ENCODE results near the gene ZNF790.
A peak's percentile ranks its signal among the peaks of the same experiment; 100 is the strongest.
"Not testable (repeated sequence)": the region's sequence is repeated elsewhere in the genome, so short reads cannot be mapped to it uniquely, and the experiment has no call there.

ZNF790 gene

GRCh38 chr19:36837906-36838783, at the start of gene ZNF790:
Gene ZNF790, minus strand, starts transcription at chr19:36838387. Its CDS starts 12,768 bp downstream, at chr19:36825619.
- DNase-seq (ENCODE audit: low spot score), result peak; percentile 79

- no peak for DNase-seq (ENCODE audit: low spot score)
Observed at GRCh38 chr19:36876993-36877938, 39.1 kb upstream of the ZNF790 start.

DNA sequence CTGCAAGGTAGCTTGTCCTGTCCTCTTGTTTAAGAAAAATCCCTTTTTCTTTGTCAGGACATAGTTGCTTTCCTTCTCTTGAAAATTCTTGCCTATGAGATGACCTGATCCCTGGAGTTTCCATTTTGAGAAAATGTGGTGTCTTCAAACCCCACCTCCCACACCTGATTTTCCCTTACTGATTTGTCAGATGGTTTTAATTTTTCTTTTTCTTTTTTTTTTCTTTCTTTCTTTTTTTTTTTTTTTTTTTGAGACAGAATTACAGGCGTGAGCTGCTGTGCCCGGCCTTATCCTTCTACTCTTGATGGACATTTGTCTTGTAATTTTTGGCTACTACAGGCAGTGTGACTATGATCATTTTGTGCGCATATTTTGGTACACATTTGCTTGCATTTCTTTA, 13.7 kb upstream of the ZNF790 start:
- no peak for DNase-seq (ENCODE audit: low spot score)

DNA sequence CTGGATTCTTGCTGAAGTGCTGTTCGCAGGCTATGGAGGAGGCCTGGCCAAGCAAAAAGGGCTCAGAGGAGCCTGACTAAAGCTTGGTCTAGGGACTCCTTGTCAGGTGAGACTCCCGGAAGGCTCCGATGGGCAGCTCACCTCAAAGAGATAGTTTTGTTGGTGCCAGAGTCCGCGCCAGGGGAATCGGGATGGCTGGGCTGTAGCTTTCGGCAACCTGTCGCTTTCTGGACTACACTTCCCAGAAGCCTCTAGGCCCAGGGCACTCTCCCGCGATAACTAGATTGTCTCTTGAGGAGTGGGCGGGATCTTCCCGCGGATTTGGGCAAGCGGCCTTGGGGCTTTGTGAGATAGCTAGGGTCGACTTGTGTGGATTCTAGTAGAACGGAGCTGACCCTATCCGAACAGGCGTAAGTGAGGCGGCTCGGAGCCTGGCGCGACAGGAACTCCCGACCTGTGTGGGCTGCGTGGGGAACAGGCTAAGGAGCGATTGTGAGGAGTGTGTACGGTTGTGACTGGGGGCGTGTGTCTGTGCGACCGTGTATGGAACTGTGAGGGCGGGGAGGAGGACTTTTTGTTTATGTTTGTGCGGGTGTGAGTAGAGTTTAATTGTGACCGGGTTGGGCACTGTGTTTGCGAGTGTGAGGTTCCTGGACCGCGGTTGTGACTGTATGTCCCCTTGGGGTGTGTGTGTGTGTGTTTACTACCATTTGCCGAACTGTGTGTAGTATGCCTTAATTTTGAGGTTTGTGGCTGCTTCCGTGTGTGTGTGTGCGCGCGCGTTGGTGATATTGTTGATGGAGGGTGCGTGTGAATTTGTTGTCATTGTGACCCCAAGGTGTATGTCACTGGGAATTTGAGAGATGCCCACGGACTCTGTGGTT, 12.6 kb upstream of the ZNF790 start, which contains the start of gene ZNF345:
ZNF345 (plus strand) TSS at position 318 of the 884 bp plus-strand sequence. CDS start 25,955 bp downstream, outside the sequence.
- DNase-seq (ENCODE audit: low spot score), result peak; percentile 69

DNA sequence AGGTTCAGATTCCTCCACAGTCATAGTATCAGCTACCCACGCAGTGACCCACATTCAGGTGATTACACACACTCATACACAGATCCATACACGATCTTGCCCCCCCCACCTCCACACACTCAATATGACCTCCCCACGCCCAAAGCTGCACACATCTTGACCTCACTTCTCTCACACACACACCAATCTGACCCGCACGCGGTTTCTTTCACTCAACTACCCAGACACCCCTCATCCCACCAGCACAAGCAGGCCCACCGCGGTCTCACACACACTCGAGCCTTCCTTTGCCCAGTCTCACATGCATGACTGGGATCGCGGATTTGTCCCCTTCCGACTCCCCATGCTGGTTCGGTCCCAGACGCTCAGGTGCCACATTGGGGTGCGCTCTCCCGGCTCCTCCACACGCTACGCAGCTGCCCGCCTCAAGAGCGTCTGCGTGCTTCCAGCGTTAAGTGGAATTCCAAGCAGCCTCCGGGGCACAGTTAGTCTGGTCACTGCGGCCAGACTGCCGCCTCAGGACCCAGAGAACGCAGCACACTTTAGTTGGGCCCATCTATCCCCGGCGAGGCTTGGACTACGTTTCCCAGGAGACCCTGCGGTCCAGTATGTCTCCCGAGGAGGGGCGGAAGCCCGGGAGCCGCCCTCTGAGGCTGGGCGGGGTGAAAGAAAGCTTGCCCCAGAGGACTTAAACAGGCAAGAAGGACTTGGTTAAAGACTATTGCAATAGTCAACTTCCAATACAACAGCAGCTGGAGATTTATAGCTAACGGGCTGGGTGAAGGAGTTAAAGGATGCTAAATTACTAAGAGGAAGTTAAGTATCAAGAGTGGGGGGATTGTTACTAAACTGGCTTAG, 11.7 kb upstream of the ZNF790 start:
- peak; percentile 68 for DNase-seq (ENCODE audit: low spot score)

DNA sequence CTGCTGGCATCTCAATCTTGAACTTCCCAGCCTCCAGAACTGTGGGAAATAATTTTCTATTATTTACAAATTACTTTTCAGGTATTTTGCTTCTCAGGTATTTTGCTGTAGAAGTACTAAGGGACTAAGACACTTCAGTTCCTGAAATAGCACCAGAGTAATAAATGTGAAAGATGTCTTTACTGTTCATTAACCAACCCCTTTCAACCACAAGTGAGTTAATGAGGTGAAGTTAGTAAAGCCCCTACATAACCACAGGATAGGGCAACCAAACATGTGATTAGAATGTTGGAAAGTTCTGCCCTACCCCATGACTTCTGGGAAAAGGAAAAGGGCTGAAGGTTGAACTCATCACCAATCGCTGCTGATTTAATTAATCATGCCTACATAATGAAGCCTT, 9.8 kb upstream of the ZNF790 start:
- DNase-seq (ENCODE audit: low spot score), result no peak

DNA sequence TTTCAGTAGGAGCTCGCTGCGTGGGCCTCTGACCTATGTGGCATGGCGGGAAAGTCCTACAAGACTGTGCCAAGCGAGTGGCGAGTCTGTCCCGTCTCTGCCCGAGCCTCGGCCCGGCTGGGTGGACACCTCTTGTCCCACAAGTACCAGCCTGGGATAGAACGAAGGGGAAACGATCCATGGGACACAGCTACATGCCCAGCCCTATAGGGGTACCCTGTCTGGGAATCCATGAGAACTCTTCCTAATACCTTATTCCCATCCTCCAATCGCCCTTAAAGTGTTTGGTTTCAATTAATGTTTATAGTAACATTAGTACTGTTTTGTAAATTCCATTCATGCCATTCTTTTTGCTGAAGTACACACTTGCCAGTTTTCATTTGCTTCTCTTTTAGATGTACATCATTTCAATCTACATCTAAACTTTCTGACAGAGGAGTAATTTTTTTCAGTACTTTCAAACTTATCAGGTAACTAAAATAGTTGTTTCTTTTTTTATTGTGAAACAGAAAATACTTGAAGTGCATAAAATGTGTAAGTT, 667 bp upstream of the ZNF790 start:
- no peak for DNase-seq (ENCODE audit: low spot score)

DNA sequence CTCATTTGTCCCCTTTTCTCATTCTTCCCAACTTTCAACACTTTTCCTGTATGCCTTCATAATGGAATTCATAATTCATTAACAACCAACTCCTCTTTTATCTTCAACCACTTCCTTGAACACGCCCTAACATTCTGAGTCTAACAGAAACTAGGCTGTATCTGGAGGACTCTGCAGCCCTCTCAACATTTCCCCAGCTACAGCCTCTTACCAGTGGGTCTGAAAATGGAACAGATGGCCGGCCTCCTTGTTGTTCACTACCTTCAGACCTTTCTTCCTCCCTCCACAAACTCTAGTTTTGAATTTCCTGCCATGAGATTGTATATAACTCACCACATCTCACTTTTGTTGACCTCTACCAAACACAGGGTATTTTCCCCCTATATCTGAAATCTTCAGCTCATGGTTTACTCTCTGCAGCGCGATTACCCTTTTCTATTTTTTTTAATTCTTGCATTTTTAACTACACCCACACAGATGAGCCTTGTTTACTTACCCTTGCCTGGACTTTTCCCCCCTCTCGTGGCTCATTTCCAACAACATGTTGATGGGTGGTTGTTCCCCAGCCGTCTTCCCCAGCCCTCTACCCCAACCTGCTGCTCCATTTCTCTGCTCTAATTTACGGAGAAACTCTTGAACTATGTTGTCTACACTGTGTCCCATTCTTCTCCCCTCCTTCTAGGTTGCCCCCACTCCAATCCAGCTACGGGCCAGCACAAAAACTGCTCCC, 846 bp downstream of the ZNF790 start:
- DNase-seq (ENCODE audit: low spot score), result no peak

DNA sequence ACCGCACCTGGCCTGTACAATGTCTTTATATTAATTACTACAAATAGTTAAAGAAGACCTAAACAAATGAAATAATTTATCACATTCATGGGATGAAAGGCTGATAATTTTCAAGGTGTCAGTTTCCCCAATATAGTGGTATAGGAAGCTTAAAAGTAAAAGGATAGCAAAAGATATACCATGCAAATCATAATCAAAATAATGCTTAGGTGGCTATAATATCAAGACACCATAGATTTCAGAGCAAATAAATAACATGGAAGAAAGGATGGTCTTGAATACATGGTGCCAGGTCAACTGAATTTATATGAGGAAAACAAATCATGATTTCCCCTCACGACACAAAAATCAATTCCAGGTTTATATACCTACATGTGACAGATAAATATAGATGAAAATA, 4.8 kb downstream of the ZNF790 start:
- no peak for DNase-seq (ENCODE audit: low spot score)

GRCh38 chr19:36821758-36822157, 16.4 kb downstream of the ZNF790 start:
- no peak for DNase-seq (ENCODE audit: low spot score)

DNA sequence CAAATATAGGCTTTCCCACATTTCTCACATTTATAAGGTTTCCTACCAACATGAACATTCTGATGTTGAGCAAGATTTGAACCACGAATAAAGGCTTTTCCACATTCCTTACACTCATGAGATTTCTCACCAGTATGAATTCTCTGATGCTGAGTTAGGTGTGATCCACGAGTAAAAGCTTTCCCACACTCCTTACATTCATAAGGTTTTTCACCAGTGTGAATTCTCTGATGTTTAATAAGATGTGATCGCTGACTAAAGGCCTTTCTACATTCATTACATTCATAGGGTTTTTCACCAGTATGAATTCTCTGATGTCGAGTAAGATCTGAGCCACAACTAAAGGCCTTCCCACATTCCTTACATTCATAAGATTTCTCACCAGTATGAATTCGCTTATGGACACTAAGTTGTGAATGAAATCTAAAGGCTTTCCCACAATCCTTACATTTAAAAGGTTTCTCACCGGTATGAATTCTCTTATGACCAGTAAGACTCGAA, 19.0 kb downstream of the ZNF790 start:
- DNase-seq (ENCODE audit: low spot score), result no peak

GRCh38 chr19:36807029-36807428, 31.2 kb downstream of the ZNF790 start:
- DNase-seq (ENCODE audit: low spot score), result no peak

DNA sequence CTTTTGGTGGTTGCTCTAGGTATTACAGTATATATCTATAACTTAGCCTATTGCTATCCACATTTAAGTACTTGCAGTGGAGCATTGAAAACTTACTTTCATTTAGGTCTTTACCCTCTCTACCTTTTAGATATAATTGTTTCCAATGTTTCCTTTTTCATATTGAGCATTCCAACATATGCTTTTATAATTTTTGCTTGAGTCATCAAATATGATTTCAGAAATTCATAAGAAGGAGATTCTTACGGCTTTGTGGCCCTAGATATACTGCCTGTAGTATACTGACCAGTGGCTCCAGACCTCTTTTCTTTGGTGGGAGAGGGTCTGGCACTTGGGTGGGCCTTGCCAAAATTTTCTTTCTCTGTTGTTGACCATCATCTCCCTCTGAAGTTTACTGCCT, 32.8 kb downstream of the ZNF790 start:
- DNase-seq (ENCODE audit: low spot score), result no peak

DNA sequence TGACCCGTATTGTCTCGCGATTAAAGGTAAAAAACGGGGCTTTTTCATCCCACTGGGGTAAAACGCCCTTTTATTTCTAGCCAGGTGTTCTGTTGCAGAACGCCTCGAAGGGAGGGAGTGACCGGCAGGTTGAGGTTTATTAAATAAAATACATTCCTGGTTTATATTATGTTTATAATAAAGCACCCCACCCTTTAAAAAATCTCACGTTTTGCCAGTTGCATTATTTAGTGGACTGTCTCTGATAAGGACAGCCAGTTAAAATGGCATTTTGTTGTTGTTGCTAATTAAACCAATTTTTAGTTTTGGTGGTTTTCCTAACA, 40.4 kb downstream of the ZNF790 start:
- DNase-seq (ENCODE audit: low spot score), result no peak

DNA sequence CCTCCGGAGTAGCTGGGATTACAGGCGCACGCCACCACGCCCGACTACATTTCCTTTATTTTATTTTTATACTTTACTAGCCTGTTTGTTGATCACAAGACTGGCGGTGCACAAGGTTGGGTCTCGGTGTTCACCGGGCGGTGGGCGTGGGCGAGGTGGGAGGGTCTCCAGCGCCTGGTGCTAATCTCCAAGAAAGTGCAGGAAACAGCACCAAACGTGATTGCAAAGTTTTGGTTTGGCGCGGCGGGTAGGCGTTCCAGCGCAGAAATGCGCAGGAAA, 41.5 kb downstream of the ZNF790 start:
- no peak for DNase-seq (ENCODE audit: low spot score)

DNA sequence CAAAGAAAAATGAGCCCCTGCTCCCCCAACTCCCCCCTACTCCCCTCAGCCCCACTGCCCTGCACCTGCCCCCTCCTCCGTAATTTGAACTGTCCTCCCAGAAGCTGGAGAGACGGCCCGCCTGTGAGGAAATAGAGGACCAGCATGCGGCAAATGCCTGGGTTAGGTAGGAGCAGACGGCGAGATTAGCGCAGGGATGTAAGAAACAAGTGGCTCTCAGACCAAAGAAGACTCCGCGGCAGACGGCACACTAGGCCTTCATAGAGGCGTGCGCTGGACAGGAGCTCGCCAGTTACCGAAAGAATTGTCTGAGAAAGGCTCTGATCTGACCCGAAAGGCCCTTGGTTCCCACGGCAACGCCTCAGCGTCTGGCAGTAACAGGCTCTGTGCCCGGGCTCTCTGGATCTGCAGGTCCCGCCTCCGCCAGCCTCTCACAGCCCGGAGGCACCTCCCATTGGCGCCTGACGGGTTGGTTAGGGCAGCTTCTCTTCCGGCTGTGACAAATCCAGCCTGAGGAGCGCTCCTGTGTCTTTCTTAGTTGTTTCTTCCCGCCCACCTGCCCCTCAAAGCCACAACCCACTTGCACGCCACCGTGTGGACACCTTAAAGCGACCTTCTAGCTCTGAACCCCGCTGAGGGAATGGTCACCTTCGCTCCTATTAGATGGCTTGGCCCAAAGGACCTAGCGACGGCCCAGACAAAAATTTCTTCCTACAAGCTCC, 46.6 kb downstream of the ZNF790 start:
- not testable (repeated sequence) for DNase-seq (ENCODE audit: low spot score)

GRCh38 chr19:36775768-36776167, 62.4 kb downstream of the ZNF790 start:
- no peak for DNase-seq (ENCODE audit: low spot score)

DNA sequence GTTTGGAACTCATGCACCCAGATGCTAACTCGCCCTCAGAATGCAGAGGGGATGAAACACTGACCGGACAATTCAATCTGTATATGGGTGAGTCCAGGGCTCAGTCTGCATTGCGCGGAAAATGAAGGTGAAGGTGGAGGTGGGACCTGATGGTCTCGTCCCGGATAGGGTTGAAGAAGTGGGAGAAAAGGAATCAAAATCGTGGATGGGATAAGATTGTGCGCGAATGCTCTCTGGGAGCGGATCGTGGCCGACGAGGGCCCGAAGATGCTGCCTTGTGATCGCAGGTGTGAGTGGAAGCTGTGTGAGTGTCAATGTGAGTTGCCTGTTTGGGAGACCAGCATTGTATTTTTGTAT, 65.0 kb downstream of the ZNF790 start:
- no peak for DNase-seq (ENCODE audit: low spot score)

Measured in HuH-7 (cell line).